ENCODE results near the gene MRM3.
"Not testable (repeated sequence)": the region's sequence is repeated elsewhere in the genome, so short reads cannot be mapped to it uniquely, and the experiment has no call there.

Gene MRM3, protein sequence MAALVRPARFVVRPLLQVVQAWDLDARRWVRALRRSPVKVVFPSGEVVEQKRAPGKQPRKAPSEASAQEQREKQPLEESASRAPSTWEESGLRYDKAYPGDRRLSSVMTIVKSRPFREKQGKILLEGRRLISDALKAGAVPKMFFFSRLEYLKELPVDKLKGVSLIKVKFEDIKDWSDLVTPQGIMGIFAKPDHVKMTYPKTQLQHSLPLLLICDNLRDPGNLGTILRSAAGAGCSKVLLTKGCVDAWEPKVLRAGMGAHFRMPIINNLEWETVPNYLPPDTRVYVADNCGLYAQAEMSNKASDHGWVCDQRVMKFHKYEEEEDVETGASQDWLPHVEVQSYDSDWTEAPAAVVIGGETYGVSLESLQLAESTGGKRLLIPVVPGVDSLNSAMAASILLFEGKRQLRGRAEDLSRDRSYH

DNA sequence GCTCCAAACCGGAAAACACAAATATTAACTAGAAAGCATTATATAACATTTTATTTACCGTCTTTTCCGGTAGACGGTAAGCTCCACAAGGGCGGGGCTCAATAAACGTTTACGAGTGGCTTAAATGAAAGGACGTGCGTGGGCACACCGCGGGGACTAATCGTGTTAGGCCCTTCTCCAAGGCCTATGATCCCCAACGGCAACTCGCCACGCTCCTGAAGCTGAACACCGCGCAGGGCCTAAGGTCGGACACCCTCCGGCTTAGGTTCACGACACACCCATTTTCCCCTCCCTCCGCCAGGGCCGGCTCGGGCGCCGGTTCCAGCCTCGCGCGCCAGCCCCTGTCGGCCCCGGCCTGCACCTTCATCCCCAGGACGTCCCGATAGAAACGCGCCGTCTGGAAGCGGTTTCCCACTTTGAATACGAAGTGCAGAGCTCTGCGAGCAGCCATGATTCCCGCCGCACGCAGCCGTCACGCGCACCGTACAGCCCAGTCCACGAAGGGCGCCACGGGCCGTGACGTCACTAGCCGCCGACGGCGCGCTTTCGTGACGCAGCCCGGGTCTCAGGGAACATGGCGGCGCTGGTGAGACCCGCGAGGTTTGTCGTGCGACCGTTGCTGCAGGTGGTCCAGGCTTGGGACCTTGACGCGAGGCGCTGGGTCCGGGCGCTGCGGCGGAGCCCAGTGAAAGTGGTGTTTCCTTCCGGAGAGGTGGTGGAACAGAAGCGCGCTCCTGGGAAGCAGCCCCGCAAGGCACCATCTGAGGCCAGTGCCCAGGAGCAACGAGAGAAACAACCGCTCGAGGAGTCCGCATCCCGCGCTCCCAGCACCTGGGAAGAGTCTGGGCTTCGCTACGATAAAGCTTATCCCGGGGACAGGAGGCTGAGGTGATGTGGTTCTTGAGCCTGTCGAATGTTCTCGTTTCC lies at the start of gene MRM3, which contains the start of gene GLOD4:
MRM3 (plus strand) TSS at position 549 of the 927 bp plus-strand sequence; CDS start at position 575, 26 bp downstream.
GLOD4 (minus strand) TSS at position 476 of the 927 bp plus-strand sequence; CDS start at position 451, 25 bp downstream.
- DNase-seq, result peak; percentile 94

DNA sequence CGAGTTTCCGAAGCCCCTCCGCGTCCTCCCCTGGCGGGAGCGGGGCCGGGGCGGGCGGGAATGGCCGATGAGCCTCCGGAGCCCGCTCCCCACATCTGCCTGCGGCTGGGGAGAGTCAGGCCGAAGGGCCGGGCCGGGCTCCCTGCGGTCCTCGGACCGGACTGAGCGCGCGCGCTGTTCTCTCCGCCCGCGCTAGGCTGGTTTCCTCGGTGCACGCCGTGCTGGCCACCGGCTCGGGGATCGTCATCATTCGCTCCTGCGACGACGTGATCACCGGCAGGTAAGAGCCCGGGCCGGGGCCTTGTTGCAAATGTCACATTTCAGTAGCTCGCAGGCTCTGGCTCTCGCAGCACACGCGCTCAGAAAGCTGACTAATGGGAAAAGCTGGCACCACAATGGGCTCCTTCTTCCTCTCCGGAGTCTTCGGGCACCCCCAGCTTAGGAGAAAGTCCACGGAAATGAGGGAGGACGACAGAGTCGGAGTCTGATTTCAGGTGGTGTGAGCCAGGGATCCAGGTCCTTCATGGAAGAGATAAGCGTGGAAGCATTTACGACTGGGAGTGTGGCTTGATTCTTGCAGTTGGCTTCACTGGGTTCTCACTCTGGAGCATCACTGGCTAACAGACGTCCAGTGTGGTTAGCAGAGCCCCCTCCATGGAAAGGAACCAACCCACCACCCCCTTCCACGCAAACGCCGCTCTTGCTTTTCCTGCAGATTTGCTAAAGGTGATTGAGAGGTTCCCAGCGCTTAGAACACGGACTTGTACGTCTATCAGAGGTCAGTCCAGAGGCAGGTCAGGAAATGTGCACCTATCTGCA lies 49.0 kb upstream of the MRM3 start:
- DNase-seq, result peak; percentile 47

DNA sequence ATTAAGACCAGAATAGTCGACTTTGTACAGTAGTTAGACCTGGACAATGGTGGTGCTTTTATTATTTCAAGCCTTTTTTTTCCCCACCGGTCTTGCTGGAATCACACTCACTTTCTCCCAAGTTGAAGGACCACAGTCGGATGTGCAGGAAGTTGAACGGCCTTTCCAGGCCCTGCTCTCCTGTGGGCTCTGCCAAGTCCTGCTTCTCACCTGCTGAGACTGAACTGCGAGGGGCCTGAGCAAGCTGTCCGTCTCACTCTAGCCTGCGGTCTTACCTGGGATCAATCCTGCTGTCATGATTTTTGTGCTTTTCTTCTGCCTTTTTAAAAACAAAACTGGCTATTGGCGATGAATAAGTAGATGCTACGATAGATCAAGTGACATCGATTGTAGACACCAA lies 48.4 kb upstream of the MRM3 start:
- no peak for DNase-seq

DNA sequence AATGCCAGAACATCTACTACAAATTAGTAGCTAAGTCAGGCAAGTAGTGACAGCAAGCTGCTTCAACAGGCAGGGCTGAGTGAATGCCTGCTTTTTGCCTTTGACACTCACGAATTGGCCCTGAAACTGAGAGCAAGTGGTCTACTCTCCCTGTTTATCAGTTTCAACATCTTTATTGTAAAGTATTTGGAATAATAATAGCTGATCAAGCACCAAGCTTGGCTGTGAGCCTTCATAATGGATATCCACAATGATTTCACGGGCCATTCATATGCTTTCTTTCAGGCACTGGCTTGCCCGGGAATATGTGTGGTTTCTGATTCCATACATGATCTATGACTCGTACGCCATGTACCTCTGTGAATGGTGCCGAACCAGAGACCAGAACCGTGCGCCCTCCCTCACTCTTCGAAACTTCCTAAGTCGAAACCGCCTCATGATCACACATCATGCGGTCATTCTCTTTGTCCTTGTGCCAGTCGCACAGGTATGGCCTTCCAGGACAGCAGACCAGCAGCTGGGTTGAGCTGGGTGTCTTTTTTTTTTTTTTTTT lies 44.5 kb upstream of the MRM3 start:
- no peak for DNase-seq

DNA sequence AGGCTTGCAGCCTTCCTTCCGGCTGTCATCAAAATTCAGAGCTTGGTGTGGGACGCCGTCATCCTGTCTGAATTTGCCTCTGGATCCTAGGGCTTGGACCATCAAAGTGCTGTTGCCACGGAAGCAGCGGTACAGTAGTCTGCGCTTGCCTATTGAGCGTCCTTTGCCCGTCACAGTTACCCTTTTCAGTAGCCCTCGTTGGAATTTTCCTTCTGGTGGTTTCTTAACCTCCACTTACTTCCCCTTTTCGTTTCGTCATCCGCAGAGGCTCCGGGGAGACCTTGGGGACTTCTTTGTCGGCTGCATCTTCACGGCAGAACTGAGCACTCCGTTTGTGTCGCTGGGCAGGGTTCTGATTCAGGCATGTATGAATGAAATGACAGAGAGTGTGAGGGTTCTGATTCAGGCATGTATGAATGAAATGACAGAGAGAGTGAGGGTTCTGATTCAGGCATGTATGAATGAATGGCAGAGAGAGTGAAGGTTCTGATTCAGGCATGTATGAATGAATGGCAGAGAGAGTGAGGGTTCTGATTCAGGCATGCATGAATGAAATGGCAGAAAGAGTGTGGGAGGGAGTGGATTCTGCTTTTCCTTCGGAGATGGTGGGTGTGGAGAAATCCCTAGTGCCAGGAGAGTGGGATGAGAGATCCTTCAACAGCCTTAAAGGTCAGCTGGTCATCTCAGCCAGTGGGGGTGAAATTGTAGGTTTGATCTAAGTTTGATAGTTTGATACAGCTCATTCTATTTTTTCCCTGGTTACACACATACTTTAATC lies 41.7 kb upstream of the MRM3 start:
- DNase-seq, result peak; percentile 18

DNA sequence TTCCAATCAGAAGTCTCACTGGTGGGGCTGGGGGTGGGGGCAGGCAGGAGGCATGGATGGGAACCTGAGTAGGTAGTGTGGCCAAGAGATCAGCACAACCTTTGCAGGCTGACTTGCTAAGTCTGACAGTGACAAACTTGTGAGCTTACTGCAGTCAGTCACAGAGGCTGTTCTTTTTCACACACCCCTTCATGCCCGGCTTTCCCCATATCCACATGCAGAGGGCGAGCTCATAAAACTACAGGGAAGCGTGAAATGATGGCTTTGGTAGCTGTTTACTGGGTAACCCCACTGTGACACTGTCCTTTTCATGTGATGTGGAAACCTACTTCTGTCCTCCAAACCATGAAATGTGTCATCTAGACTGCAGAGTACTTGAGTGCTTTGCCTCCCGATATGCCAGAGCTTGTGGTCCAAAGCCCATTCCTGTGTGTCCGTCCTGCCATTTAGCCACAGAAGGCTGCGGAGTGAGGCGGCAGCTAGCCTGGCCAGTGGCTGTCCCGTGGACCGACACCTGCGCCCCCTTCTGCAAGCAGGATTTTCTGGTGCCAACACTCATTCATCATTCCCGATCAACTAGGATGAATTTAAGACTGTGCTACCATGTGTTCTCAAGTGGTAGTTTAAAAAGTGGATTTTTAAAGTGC lies 39.9 kb upstream of the MRM3 start:
- DNase-seq, result no peak

DNA sequence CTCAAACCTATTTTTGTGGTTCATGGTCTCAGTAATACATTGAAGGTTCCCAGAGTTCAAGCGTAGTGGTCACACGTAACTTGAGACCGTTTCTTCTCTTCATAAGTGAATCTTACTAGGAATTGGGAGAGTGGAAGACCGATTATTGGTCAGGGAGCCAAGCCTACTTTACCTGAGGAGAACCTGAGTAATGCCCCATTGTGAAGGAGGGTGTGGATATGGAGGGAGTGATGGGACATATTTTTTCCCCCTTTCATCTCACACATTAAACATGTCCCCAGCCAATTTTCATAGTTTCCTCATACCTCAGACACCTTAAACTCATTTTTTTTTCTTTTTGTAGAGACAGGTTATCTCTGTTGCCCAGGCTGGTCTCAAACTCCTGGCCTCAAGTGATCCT lies 39.0 kb upstream of the MRM3 start:
- no peak for DNase-seq

DNA sequence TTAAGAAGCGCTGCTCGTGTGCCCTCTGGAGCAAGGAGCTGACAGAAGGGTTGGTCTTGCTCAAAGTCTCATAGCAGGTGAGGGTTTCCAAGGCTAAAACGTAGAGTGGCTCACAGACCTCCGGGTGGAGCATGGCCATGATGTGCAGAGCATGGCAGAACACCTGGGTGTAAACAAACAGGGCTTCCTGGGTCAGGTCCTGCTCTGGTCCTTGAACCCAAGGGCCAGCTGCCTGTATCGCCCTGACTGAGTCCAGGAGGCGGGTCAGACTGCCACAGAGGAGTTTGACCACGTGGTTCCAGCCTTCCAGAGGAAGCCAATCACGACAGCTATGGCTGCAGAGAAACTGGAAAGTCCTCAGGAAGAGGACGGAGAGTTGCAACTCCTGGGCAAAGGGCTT lies 37.2 kb upstream of the MRM3 start:
- DNase-seq, result no peak

DNA sequence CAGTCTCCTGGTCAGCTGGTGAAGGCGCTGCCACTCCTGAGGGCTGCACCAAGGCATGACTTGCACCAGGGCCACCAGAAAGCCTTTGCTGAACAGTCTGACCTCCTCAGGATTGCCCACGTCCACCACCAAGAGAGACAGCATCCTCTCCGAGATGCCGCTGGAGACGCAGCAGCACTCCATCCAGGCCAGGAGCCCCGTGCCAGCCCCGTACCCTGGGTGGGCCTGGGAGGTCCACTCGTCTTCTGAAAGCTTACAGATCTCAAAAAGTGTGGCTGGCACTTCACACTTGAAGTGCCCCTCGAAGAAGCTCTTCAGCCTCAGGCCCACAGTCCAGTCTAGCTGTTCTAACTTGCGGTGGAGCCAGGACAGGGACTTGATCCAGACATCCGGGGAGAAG lies 36.7 kb upstream of the MRM3 start:
- no peak for DNase-seq

DNA sequence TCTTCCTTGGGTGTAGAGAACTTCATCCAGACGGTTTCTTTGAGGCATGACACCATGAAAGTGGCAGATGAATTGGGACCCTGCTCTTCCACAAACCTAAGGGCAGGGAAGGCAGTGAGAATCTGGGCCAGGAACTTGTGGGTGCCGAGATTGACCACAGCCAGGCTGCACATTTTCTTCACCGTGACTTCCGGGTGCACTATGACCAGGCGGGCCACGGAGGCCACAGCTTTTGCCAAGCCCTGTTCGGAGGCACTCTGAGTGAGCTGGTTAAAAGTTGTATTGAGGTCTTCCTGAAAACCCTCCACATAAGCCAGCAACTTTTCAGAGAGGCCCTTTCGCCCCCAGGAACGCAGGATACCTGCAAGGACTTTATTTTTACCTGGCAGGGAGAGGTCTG lies 36.0 kb upstream of the MRM3 start:
- DNase-seq, result no peak

DNA sequence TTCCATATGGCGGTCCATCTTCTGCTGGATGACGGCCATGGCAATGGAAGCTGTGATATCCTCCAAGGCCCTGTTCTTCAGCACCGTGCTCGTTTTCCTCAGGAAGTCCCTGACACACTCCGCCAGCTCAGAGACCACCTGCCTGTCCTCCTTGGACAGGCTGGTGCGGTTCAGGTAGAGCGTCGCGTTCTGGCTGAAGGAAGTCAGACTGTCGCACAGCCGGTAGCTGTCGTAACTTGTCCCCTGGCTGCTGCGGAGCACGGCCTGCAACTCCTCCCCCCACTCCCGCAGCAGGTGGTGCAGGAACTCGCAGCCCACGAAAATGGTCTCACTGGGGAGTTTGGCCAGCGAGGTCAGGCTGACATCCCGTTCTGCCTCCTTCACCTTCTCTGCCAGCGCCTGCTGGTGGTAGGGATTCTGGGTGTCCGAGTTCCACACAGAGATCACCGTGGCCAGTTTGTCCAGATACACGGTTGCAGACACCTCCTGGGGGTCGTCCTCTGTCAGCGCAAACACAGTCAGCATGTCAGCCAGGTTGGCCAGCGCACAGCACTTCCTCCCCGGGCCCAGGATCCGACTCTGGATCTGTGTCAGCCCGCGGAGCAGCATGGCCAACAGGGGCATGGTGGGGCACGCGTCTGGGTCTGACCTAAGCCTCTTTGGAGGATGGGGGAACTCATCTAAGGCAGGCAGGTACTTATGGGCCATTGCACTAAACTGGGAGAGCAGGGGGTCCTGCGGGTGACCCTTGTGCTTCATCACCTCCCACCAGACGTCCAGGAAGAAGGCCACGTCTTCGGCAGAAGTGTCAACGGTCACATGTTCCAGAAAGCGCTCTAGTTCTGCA lies 35.1 kb upstream of the MRM3 start:
- no peak for DNase-seq

DNA sequence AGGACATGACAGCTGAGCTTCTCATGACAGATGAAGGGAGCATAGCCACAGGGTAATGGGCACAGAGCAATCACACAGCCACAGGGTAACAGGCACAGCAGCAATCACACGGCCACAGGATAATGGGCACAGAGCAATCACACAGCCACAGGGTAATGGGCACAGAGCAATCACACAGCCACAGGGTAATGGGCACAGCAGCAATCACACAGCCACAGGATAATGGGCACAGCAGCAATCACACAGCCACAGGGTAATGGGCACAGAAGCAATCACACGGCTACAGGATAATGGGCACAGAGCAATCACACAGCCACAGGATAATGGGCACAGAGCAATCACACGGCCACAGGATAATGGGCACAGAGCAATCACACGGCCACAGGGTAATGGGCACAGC lies 33.5 kb upstream of the MRM3 start:
- DNase-seq, result not testable (repeated sequence)

DNA sequence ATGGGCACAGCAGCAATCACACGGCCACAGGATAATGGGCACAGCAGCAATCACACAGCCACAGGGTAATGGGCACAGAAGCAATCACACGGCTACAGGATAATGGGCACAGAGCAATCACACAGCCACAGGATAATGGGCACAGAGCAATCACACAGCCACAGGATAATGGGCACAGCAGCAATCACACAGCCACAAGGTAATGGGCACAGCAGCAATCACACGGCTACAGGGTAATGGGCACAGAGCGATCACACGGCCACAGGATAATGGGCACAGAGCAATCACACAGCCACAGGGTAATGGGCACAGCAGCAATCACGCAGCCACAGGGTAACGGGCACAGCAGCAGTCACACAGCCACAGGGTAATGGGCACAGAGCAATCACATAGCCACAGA lies 32.8 kb upstream of the MRM3 start:
- not testable (repeated sequence) for DNase-seq

DNA sequence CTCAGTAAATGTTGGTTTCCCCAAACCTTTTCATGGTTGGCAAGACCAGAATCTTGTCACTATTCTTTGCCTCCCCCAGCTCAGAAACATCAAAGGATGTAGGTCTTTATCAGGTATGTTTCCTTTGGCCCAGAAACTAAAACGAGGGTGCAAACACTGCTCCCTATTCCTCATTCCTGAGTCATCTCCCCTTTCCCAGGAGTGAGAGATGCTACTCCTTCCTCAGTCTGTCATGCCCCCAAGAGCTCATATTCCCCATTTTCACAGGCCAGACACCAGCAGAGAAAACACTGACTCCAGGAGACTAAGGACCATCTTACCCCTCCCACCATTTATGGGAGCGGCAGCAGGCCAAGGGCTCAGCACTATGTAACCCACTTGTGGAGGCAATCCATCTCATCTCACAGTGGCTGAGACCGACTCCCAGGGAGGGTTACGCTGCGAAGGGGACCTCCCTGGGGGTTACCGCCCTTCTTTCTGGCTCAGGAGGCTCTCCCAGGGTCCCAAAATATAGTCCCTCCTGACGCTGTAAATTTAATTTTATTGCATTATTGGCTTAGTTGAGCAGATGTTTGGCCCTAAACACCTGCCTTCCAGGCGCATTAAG lies 31.6 kb upstream of the MRM3 start:
- no peak for DNase-seq

DNA sequence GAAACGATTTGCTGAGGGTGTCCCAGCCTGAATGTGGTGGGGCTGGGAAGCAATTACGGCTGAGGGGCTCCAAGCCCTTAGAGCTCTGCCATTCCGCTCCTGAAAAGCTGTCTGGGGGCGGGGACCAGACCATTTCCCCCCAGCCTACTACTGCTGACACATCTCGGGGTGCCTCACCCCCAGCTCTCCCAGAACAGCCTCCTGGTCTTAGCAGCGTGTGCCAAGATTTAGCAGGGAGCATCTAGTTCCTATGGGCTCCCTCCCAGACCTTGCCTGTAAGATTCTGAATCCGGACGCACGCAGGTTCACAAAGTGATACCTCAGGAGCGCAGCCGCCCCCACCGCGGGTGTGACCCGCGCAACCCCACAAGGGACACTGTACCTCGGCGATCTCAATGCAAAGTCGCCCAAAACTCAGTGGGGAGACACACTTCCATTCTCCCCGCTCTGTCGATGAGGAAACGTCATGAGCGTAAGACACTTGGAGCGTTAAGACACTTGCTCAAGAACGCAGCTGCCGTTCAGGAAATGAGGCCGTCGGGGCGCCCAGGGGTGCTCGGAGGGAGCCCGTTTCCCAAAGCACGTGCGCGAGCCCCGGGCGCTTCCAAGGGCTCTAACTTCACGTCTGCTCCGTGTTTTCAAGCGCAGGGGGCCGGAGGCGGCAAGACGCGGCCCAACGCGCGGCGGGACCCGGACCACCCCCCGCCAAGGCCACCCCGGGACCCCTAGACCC lies 30.7 kb upstream of the MRM3 start:
- DNase-seq, result peak; percentile 65

DNA sequence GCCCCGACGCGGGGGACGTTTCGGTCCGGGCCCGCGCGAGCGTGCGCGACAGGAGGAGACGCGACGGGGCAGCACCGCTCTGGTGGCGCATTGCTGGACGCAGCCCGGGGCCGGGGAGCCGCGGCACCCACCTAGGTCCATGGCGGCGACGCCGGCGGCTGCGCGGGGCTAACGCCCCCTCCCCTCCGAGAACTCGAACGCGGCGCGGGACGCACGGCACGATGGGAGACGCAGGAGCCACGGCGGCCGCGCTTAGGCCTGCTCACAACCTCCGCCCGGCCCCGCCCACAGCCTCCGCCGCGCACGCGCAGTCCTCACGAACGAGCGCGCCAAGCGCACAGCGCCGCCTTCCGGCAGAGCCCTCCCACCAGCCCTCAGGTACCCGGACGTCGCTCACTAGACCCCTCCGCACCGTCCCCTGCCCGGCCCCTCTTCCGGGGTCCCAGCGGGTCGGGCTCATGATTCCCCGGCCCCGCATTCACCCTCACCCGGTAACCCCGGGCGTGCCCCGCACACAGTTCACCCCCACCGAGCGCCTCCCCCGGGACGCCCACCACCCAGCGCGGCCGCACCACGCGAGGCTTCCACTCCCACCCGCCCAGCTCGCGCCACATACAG lies 30.0 kb upstream of the MRM3 start, which contains the start of gene GEMIN4:
GEMIN4 (minus strand) TSS at position 263 of the 618 bp plus-strand sequence; CDS start at position 141, 122 bp downstream.
- DNase-seq, result peak; percentile 99

DNA sequence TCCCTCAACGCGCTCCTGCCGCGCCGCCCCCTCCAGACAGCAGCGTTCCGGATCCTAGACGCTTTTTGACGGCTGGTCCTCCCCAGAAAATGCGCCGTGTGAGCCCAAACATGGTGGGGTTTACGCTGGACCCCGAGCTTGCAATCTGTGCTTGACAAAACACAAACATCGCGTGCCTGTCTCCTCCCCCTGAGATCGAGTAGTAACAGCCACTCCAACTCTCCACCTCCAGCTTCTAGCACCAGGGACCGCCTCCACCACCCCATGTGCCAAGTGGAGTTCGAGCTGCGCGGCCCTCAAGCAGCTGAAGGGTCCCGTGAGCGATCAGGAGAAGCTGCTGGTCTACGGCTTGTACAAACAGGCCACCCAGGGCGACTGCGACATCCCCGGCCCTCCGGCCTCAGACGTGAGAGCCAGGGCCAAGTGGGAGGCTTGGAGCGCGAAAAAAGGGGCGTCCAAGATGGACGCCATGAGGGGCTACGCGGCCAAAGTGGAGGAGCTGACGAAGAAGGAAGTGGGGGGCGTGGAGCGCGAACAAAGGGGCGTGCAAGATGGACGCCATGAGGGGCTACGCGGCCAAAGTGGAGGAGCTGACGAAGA lies 29.4 kb upstream of the MRM3 start:
- no peak for DNase-seq

DNA sequence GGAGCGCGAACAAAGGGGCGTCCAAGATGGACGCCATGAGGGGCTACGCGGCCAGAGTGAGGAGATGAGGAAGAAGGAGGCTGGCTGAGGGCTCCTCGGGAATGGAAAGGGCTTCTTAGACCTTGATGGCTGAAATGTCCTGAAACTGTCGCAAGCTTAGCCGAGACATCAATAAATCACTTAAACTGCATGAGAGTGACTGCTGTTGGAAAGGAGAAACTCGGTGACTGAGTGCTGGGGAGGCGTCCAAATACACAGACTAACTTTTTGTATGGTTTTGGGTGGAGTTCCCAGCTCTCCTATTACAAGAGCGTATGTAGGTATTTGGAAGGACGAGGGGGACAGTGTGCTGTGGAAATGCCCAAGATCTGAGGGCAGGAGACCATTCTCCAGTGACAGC lies 28.7 kb upstream of the MRM3 start:
- DNase-seq, result no peak

Measured in CD4-positive, alpha-beta T cell treated with Interleukin-17A for 4 hours (primary cell).